AG09309 (cell line): ENCODE results near the gene ZNF559.

Source experiments
- DNase-seq: peaks from one replicate; pipeline ENCODE4 v3.0.0-alpha.2; 2010; ENCODE audit warnings: low read depth
- H3K4me3 ChIP-seq: 2 replicates; pipeline ENCODE4 v1.5.1; 2011; ENCODE audit warnings: mild to moderate bottlenecking, low read depth, low read length, moderate library complexity; ENCODE audit not compliant: control insufficient read depth
- CTCF ChIP-seq: IDR thresholded peaks from 2 replicates; pipeline ENCODE4 v1.5.1; 2011; ENCODE audit warnings: mild to moderate bottlenecking, low read depth, low read length, inconsistent platforms; ENCODE audit not compliant: insufficient read depth, control insufficient read depth; ENCODE audit errors: missing control alignments

ZNF559 gene

GRCh38 chr19:9324584-9324962, 594 bp downstream of the ZNF559 start:
- no peak for DNase-seq
- TF ChIP-seq CTCF: no peak
- peak overlapping the region; percentile 98 for H3K4me3 ChIP-seq

GRCh38 chr19:9329999-9330398, 6.0 kb downstream of the ZNF559 start:
- no peak overlapping the region for H3K4me3 ChIP-seq
- TF ChIP-seq CTCF: no peak
- no peak for DNase-seq

GRCh38 chr19:9342610-9343304, 18.8 kb downstream of the ZNF559 start:
- no peak for TF ChIP-seq CTCF
- DNase-seq: no peak
- no peak overlapping the region for H3K4me3 ChIP-seq

- DNase-seq: no peak
- no peak overlapping the region for H3K4me3 ChIP-seq
- no peak for TF ChIP-seq CTCF
These were observed 21.0 kb downstream of the ZNF559 start for GRCh38 chr19:9345005-9345404.

GRCh38 chr19:9348253-9348652, 24.3 kb downstream of the ZNF559 start:
- DNase-seq: no peak
- H3K4me3 ChIP-seq: no peak overlapping the region
- TF ChIP-seq CTCF: no peak

- no peak for TF ChIP-seq CTCF
- no peak for DNase-seq
- no peak overlapping the region for H3K4me3 ChIP-seq
These were observed 24.7 kb downstream of the ZNF559 start for GRCh38 chr19:9348671-9349070.
